Gastroesophageal sphincter (tissue), 4 donors: Measurements from ENCODE around the gene SGPP1. TPM values are rescaled to one million over a fixed set of nuclear protein-coding genes. Genes with fewer than 3 reads are reported as not detected.

Source experiments
- ATAC-seq: fragments of 150-250 bp; one replicate; pipeline ENCODE4 v1.9.1; 2016; ENCODE audit warnings: mild to moderate bottlenecking, moderate library complexity
- H3K27ac ChIP-seq, 4 donors: fragments of 200-600 bp; sonication (generic) in 3 of 4; 1 replicate in 3 of 4; 2 replicates in 1 of 4; pipeline ENCODE4 v1.5.1; 2016 to 2019
- H3K27me3 ChIP-seq: fragments of 200-600 bp; sonication (generic); one replicate; pipeline ENCODE4 v1.5.1; 2019
- H3K36me3 ChIP-seq, 2 donors: fragments of 200-600 bp; sonication (generic); one replicate each; pipeline ENCODE4 v1.5.1; 2019; ENCODE audit warnings: control low read depth in 1 of 2
- H3K4me1 ChIP-seq, 3 donors: fragments of 200-600 bp; sonication (generic); 1 replicate in 2 of 3; 2 replicates in 1 of 3; pipeline ENCODE4 v1.5.1; 2016 to 2019; ENCODE audit warnings: control low read depth in 2 of 3
- H3K4me3 ChIP-seq, 2 donors: fragments of 200-600 bp; sonication (generic); one replicate each; pipeline ENCODE4 v1.5.1; 2019; ENCODE audit warnings: mild to moderate bottlenecking in 1 of 2, moderate library complexity in 1 of 2
- H3K9me3 ChIP-seq, 3 donors: fragments of 200-600 bp; sonication (generic); one replicate each; pipeline ENCODE4 v1.5.1; 2017 to 2019; ENCODE audit warnings: control low read depth in 2 of 3
- CTCF ChIP-seq, 4 experiments: fragments of 200-600 bp in 2 of 4; fragments of 450-650 bp in 2 of 4; sonication (generic) in 1 of 4; IDR thresholded peaks; one replicate each; pipeline ENCODE4 v1.5.1; 2017 to 2019; ENCODE audit warnings: antibody characterized with exemption in 4 of 4, mild to moderate bottlenecking in 2 of 4, moderate library complexity in 2 of 4
- EP300 ChIP-seq: sonication (generic); formaldehyde crosslinking; IDR thresholded peaks from one replicate; pipeline ENCODE4 v1.6.1; 2017; ENCODE audit warnings: antibody characterized with exemption, mild to moderate bottlenecking
- POLR2A ChIP-seq, 2 donors: fragments of 450-650 bp; IDR thresholded peaks; one replicate each; pipeline ENCODE4 v1.6.1; 2017; ENCODE audit warnings: antibody characterized with exemption in 2 of 2, mild to moderate bottlenecking in 2 of 2, moderate library complexity in 1 of 2
- POLR2AphosphoS5 ChIP-seq: sonication (generic); formaldehyde crosslinking; IDR thresholded peaks from one replicate; pipeline ENCODE4 v1.6.1; 2017; ENCODE audit warnings: antibody characterized with exemption
- WGBS, 2 donors: methylation state at CpG; one replicate each; pipeline ENCODE4 v1.1.5; 2018; ENCODE audit warnings: low coverage in 1 of 2; 5-methylcytosine and 5-hydroxymethylcytosine counted together
- total RNA-seq, 4 donors: library from RNA; depleted of rRNA; stranded (reverse); fragments of >200 nt; gene quantifications; one replicate each; pipeline ENCODE4 v1.1.0, GENCODE V29; 2016

Gene SGPP1
- total RNA-seq, 4 donors from 2014 or later = 14.9 to 28.9 (median 17.9) TPM

- ATAC-seq = no peak
- Histone ChIP-seq H3K4me3 (no peak overlapping the region), H3K4me1 (no peaks in the 10 kb centered on the region), H3K27me3 (no peaks in the 10 kb centered on the region), H3K9me3 (no peaks in the 10 kb centered on the region), H3K36me3 (peaks cover 0 to 3% of the 10 kb centered on the region in 2 donors), H3K27ac (no peak overlapping the region)
- 83 to 86% methylated on average over 2 of the region's 4 CpGs for WGBS, 2 donors
- TF ChIP-seq CTCF (IDR thresholded peaks at IDR 0.05) = no peak
- TF ChIP-seq POLR2A (IDR thresholded peaks at IDR 0.05) = no peak
- no peak for TF ChIP-seq POLR2AphosphoS5
- no peak for TF ChIP-seq EP300
Observed at GRCh38 chr14:63659726-63660125, 68.1 kb downstream of the SGPP1 start.

- Histone ChIP-seq H3K4me3 (no peak overlapping the region), H3K4me1 (no peaks in the 10 kb centered on the region), H3K36me3 (peaks cover 0 to 3% of the 10 kb centered on the region in 2 donors), H3K27ac (no peak overlapping the region), H3K9me3 (no peaks in the 10 kb centered on the region), H3K27me3 (no peaks in the 10 kb centered on the region)
- 81 to 90% methylated on average over 4 of the region's 4 CpGs for WGBS, 2 donors
- TF ChIP-seq POLR2AphosphoS5 (no peak), EP300 (no peak), POLR2A (IDR thresholded peaks at IDR 0.05) (no peak), CTCF (IDR thresholded peaks at IDR 0.05) (no peak)
- no peak for ATAC-seq
Observed at GRCh38 chr14:63656194-63656593, 71.7 kb downstream of the SGPP1 start.

GRCh38 chr14:63654936-63655335, 72.9 kb downstream of the SGPP1 start:
- no peak overlapping the region for H3K4me3 ChIP-seq
- no peaks in the 10 kb centered on the region for H3K9me3 ChIP-seq
- H3K27ac ChIP-seq = no peak overlapping the region
- TF ChIP-seq POLR2AphosphoS5 (no peak), POLR2A (IDR thresholded peaks at IDR 0.05) (no peak), CTCF (IDR thresholded peaks at IDR 0.05) (no peak), EP300 (no peak)
- no peaks in the 10 kb centered on the region for H3K27me3 ChIP-seq
- H3K36me3 ChIP-seq = peaks cover 0 to 3% of the 10 kb centered on the region in 2 donors
- 77 to 80% methylated on average over 2 of the region's 2 CpGs for WGBS, 2 donors
- ATAC-seq = no peak
- H3K4me1 ChIP-seq = no peaks in the 10 kb centered on the region

GRCh38 chr14:63654346-63654745, 73.5 kb downstream of the SGPP1 start:
- no peak for ATAC-seq
- TF ChIP-seq CTCF (IDR thresholded peaks at IDR 0.05) (no peak), POLR2AphosphoS5 (no peak), POLR2A (IDR thresholded peaks at IDR 0.05) (no peak), EP300 (no peak)

GRCh38 chr14:63652406-63652805, 75.5 kb downstream of the SGPP1 start:
- 92% methylated on average over 3 of the region's 3 CpGs; no CpG with 5 or more reads in 1 of the 2 donors for WGBS, 2 donors
- Histone ChIP-seq H3K27ac (no peak overlapping the region), H3K36me3 (no peaks in the 10 kb centered on the region), H3K4me1 (no peaks in the 10 kb centered on the region), H3K9me3 (no peaks in the 10 kb centered on the region), H3K4me3 (no peak overlapping the region), H3K27me3 (no peaks in the 10 kb centered on the region)
- ATAC-seq = no peak
- TF ChIP-seq EP300 (no peak), POLR2AphosphoS5 (no peak), CTCF (IDR thresholded peaks at IDR 0.05) (no peak), POLR2A (IDR thresholded peaks at IDR 0.05) (no peak)

More at GRCh38 chr14:63654346-63654745, 73.5 kb downstream of the SGPP1 start:
- no peak overlapping the region for H3K27ac ChIP-seq
- H3K36me3 ChIP-seq = peaks cover 0 to 3% of the 10 kb centered on the region in 2 donors
- no peaks in the 10 kb centered on the region for H3K4me1 ChIP-seq
- H3K4me3 ChIP-seq = no peak overlapping the region
- no peaks in the 10 kb centered on the region for H3K9me3 ChIP-seq
- H3K27me3 ChIP-seq = no peaks in the 10 kb centered on the region
- 100% methylated on average over 2 of the region's 2 CpGs for WGBS, 2 donors
